T-helper 1 cell treated with Interleukin-12 subunit alpha and Interleukin-12 subunit beta and Interleukin-4 antibody, amounts not matched to agents 30 μg/mL and 1 μg/mL, for 36 hours (primary cell): ENCODE measurements around the gene ZFP69B.

ENCODE experiments used
- H3K27ac Mint-ChIP-seq: one replicate; pipeline ENCODE4 v1.8.0; 2021; ENCODE audit warnings: mild to moderate bottlenecking, mixed read lengths
- H3K27me3 Mint-ChIP-seq: one replicate; pipeline ENCODE4 v1.8.0; 2021; ENCODE audit warnings: low read depth, mixed read lengths
- H3K36me3 Mint-ChIP-seq: one replicate; pipeline ENCODE4 v1.8.0; 2021; ENCODE audit warnings: low read depth, mixed read lengths
- H3K4me1 Mint-ChIP-seq: one replicate; pipeline ENCODE4 v1.8.0; 2021; ENCODE audit warnings: low read depth, mixed read lengths
- H3K4me3 Mint-ChIP-seq: one replicate; pipeline ENCODE4 v1.8.0; 2021; ENCODE audit warnings: mild to moderate bottlenecking, moderate library complexity, mixed read lengths
- H3K9me3 Mint-ChIP-seq: one replicate; pipeline ENCODE4 v1.8.0; 2021; ENCODE audit warnings: mixed read lengths

ZFP69B gene

GRCh38 chr1:40449684-40450494 is at the start of gene ZFP69B:
TSS of gene ZFP69B (plus strand) at chr1:40450476. CDS start at chr1:40450962, 486 bp downstream.
- Mint-ChIP-seq H3K4me3 (peak within 1 kb of the TSS; percentile 87), H3K36me3 (peaks cover 52% of the 10 kb centered on the region), H3K27me3 (no peaks in the 10 kb centered on the region), H3K27ac (peak within 1 kb of the TSS; percentile 94), H3K9me3 (peaks cover 56% of the 10 kb centered on the region), H3K4me1 (peaks cover 26% of the 10 kb centered on the region)

GRCh38 chr1:40401473-40402201 is 48.6 kb upstream of the ZFP69B start:
- Mint-ChIP-seq H3K36me3 (peaks cover 32% of the 10 kb centered on the region), H3K4me3 (peak overlapping the region; percentile 40), H3K27ac (peak overlapping the region; percentile 74)

GRCh38 chr1:40404670-40405462 is 45.4 kb upstream of the ZFP69B start:
- Mint-ChIP-seq H3K36me3 (peaks cover 32% of the 10 kb centered on the region), H3K27me3 (no peaks in the 10 kb centered on the region), H3K4me3 (peak overlapping the region; percentile 20), H3K27ac (peak overlapping the region; percentile 86), H3K9me3 (no peaks in the 10 kb centered on the region), H3K4me1 (peaks cover 52% of the 10 kb centered on the region)

More at GRCh38 chr1:40401473-40402201, 48.6 kb upstream of the ZFP69B start:
- H3K9me3 Mint-ChIP-seq, result no peaks in the 10 kb centered on the region
- H3K27me3 Mint-ChIP-seq, result no peaks in the 10 kb centered on the region
- H3K4me1 Mint-ChIP-seq, result peaks cover 65% of the 10 kb centered on the region

GRCh38 chr1:40405812-40406211 is 44.5 kb upstream of the ZFP69B start:
- peaks cover 43% of the 10 kb centered on the region for H3K4me1 Mint-ChIP-seq
- peaks cover 34% of the 10 kb centered on the region for H3K36me3 Mint-ChIP-seq
- no peaks in the 10 kb centered on the region for H3K27me3 Mint-ChIP-seq
- no peak overlapping the region for H3K4me3 Mint-ChIP-seq
- H3K27ac Mint-ChIP-seq, result no peak overlapping the region
- no peaks in the 10 kb centered on the region for H3K9me3 Mint-ChIP-seq

- peaks cover 40% of the 10 kb centered on the region for H3K36me3 Mint-ChIP-seq
- H3K9me3 Mint-ChIP-seq, result no peaks in the 10 kb centered on the region
- H3K27ac Mint-ChIP-seq, result no peak overlapping the region
- no peak overlapping the region for H3K4me3 Mint-ChIP-seq
- H3K4me1 Mint-ChIP-seq, result peaks cover 40% of the 10 kb centered on the region
- H3K27me3 Mint-ChIP-seq, result no peaks in the 10 kb centered on the region
These were observed 42.8 kb upstream of the ZFP69B start for GRCh38 chr1:40407453-40407852.

- Mint-ChIP-seq H3K4me1 (peaks cover 38% of the 10 kb centered on the region), H3K4me3 (no peak overlapping the region), H3K36me3 (peaks cover 55% of the 10 kb centered on the region), H3K27ac (no peak overlapping the region), H3K9me3 (no peaks in the 10 kb centered on the region), H3K27me3 (no peaks in the 10 kb centered on the region)
These were observed 40.8 kb upstream of the ZFP69B start for GRCh38 chr1:40409467-40409866.

- Mint-ChIP-seq H3K9me3 (no peaks in the 10 kb centered on the region), H3K27ac (no peak overlapping the region), H3K27me3 (no peaks in the 10 kb centered on the region)
These were observed 39.0 kb upstream of the ZFP69B start for GRCh38 chr1:40411294-40411693.

GRCh38 chr1:40411843-40412242 is 38.4 kb upstream of the ZFP69B start:
- Mint-ChIP-seq H3K27ac (no peak overlapping the region), H3K4me1 (peaks cover 34% of the 10 kb centered on the region), H3K9me3 (no peaks in the 10 kb centered on the region)

More at GRCh38 chr1:40411294-40411693, 39.0 kb upstream of the ZFP69B start:
- no peak overlapping the region for H3K4me3 Mint-ChIP-seq
- H3K36me3 Mint-ChIP-seq, result peaks cover 67% of the 10 kb centered on the region
- H3K4me1 Mint-ChIP-seq, result peaks cover 34% of the 10 kb centered on the region

GRCh38 chr1:40413527-40414252 is 36.6 kb upstream of the ZFP69B start:
- Mint-ChIP-seq H3K4me1 (peaks cover 33% of the 10 kb centered on the region), H3K9me3 (no peaks in the 10 kb centered on the region), H3K27ac (peak overlapping the region; percentile 72), H3K36me3 (peaks cover 82% of the 10 kb centered on the region), H3K27me3 (no peaks in the 10 kb centered on the region), H3K4me3 (no peak overlapping the region)

More at GRCh38 chr1:40411843-40412242, 38.4 kb upstream of the ZFP69B start:
- Mint-ChIP-seq H3K27me3 (no peaks in the 10 kb centered on the region), H3K4me3 (no peak overlapping the region), H3K36me3 (peaks cover 70% of the 10 kb centered on the region)

- H3K4me3 Mint-ChIP-seq, result no peak overlapping the region
- H3K9me3 Mint-ChIP-seq, result no peaks in the 10 kb centered on the region
- peaks cover 33% of the 10 kb centered on the region for H3K4me1 Mint-ChIP-seq
- no peaks in the 10 kb centered on the region for H3K27me3 Mint-ChIP-seq
- H3K27ac Mint-ChIP-seq, result peak overlapping the region; percentile 11
- H3K36me3 Mint-ChIP-seq, result peaks cover 78% of the 10 kb centered on the region
These were observed 35.9 kb upstream of the ZFP69B start for GRCh38 chr1:40414331-40414730.

GRCh38 chr1:40416709-40417108 is 33.6 kb upstream of the ZFP69B start:
- Mint-ChIP-seq H3K27me3 (no peaks in the 10 kb centered on the region), H3K4me1 (peaks cover 33% of the 10 kb centered on the region), H3K9me3 (no peaks in the 10 kb centered on the region), H3K36me3 (peaks cover 80% of the 10 kb centered on the region), H3K4me3 (no peak overlapping the region), H3K27ac (no peak overlapping the region)

- H3K4me3 Mint-ChIP-seq, result no peak overlapping the region
- H3K4me1 Mint-ChIP-seq, result peaks cover 13% of the 10 kb centered on the region
- peak overlapping the region; percentile 55 for H3K27ac Mint-ChIP-seq
- H3K27me3 Mint-ChIP-seq, result no peaks in the 10 kb centered on the region
- no peaks in the 10 kb centered on the region for H3K9me3 Mint-ChIP-seq
- H3K36me3 Mint-ChIP-seq, result peaks cover 80% of the 10 kb centered on the region
These were observed 28.6 kb upstream of the ZFP69B start for GRCh38 chr1:40421431-40422384.
